IMR-90 (cell line): Measurements from ENCODE around the gene SEPTIN2. TPM values are rescaled to one million over a fixed set of nuclear protein-coding genes. Genes with fewer than 3 reads are reported as not detected.

Experiments used
- ATAC-seq: fragments of 200-7000 bp; cut with Tn5 transposase; 2 replicates; pipeline ENCODE4 v1.9.1; 2020; ENCODE audit warnings: low read depth, mild to moderate bottlenecking, moderate library complexity
- BruUV-seq: library from RNA; stranded (reverse); fragments of 400-500 nt; replicated peaks from 2 replicates; lab custom pipeline; 2021; lab: Mats Ljungman, UMichigan
- CTCF ChIA-PET: fragments of 300-600 bp; formaldehyde crosslinking; extraction: SDS; loops from one replicate; lab custom pipeline; 2021; ENCODE audit warnings: antibody characterized with exemption; lab: Yijun Ruan, JAX
- POLR2A ChIA-PET: fragments of 300-600 bp; sonication (Branson Sonifier 250); formaldehyde crosslinking; loops from one replicate; lab custom pipeline; 2022; ENCODE audit warnings: antibody characterized with exemption; ENCODE audit not compliant: unreplicated experiment; lab: Charles Lee
- DNase-seq: peaks from one replicate; pipeline ENCODE4 v3.0.0; 2013
- H2AFZ ChIP-seq: replicated peaks from 2 replicates; pipeline ENCODE3; 2013; ENCODE audit warnings: low read length, mild to moderate bottlenecking; ENCODE audit not compliant: poor library complexity
- H2AK5ac ChIP-seq: 2 replicates; pipeline ENCODE4 v1.6.1; 2013; ENCODE audit warnings: low read depth, low read length, inconsistent platforms
- H2AK9ac ChIP-seq: replicated peaks from 2 replicates; pipeline ENCODE3; 2013; ENCODE audit warnings: mild to moderate bottlenecking, low read depth, low read length, moderate library complexity; ENCODE audit not compliant: poor library complexity
- H2BK120ac ChIP-seq: 2 replicates; pipeline ENCODE4 v1.6.1; 2013; ENCODE audit warnings: low read depth, low read length, inconsistent platforms
- H2BK15ac ChIP-seq: 3 replicates; pipeline ENCODE4 v1.6.1; 2013; ENCODE audit warnings: low read depth, low read length, inconsistent platforms
- H2BK20ac ChIP-seq: 2 replicates; pipeline ENCODE4 v1.6.1; 2013; ENCODE audit warnings: low read depth, mild to moderate bottlenecking, inconsistent platforms, low read length, moderate library complexity
- H2BK5ac ChIP-seq: 2 replicates; pipeline ENCODE4 v1.6.1; 2013; ENCODE audit warnings: mild to moderate bottlenecking, low read depth, low read length, inconsistent platforms; ENCODE audit not compliant: poor library complexity, severe bottlenecking
- H3K14ac ChIP-seq: replicated peaks from 2 replicates; pipeline ENCODE4 v1.6.1; 2013; ENCODE audit warnings: low read depth, low read length, inconsistent platforms
- H3K18ac ChIP-seq: 2 replicates; pipeline ENCODE4 v1.6.1; 2013; ENCODE audit warnings: low read depth, low read length, control low read depth
- H3K23ac ChIP-seq: 2 replicates; pipeline ENCODE4 v1.6.1; 2013; ENCODE audit warnings: low read depth, low read length, inconsistent platforms
- H3K27ac ChIP-seq: 2 replicates; pipeline ENCODE4 v1.5.1; 2013; ENCODE audit warnings: mild to moderate bottlenecking, control low read depth, low read length; ENCODE audit not compliant: insufficient read depth
- H3K27me3 ChIP-seq: 2 replicates; pipeline ENCODE4 v1.6.1; 2013; ENCODE audit warnings: low read length; ENCODE audit not compliant: control insufficient read depth, insufficient read depth
- H3K36me3 ChIP-seq: 2 replicates; pipeline ENCODE4 v1.6.1; 2013; ENCODE audit warnings: low read length, mixed read lengths; ENCODE audit not compliant: control insufficient read depth, insufficient read depth
- H3K4ac ChIP-seq: 2 replicates; pipeline ENCODE4 v1.6.1; 2013; ENCODE audit warnings: low read depth, low read length, inconsistent platforms
- H3K4me1 ChIP-seq: 2 replicates; pipeline ENCODE4 v1.6.1; 2013; ENCODE audit warnings: low read length, mixed read lengths; ENCODE audit not compliant: control insufficient read depth, insufficient read depth
- H3K4me2 ChIP-seq: 2 replicates; pipeline ENCODE4 v1.6.1; 2013; ENCODE audit warnings: low read depth, mild to moderate bottlenecking, control low read depth, low read length, moderate library complexity
- H3K4me3 ChIP-seq: 2 replicates; pipeline ENCODE4 v1.5.1; 2013; ENCODE audit warnings: low read depth, mild to moderate bottlenecking, control low read depth, low read length, moderate library complexity; ENCODE audit not compliant: insufficient read depth
- H3K56ac ChIP-seq: 2 replicates; pipeline ENCODE4 v1.6.1; 2013; ENCODE audit warnings: low read length, inconsistent platforms; ENCODE audit not compliant: insufficient read depth; ENCODE audit errors: extremely low read depth
- H3K79me1 ChIP-seq, 2 experiments: 2 replicates each; pipeline ENCODE4 v1.6.1; 2013; ENCODE audit warnings: low read length in 2 of 2, inconsistent platforms in 1 of 2, low read depth in 1 of 2
- H3K9ac ChIP-seq: 2 replicates; pipeline ENCODE4 v1.6.1; 2013; ENCODE audit warnings: low read depth, low read length, control low read depth
- H3K9me1 ChIP-seq: 2 replicates; pipeline ENCODE4 v1.6.1; 2013; ENCODE audit warnings: low read length, inconsistent platforms; ENCODE audit not compliant: insufficient read depth
- H3K9me3 ChIP-seq: 2 replicates; pipeline ENCODE4 v1.6.1; 2013; ENCODE audit warnings: low read length; ENCODE audit not compliant: control insufficient read depth, insufficient read depth
- H4K20me1 ChIP-seq: 2 replicates; pipeline ENCODE4 v1.6.1; 2013; ENCODE audit warnings: low read length, inconsistent platforms; ENCODE audit not compliant: insufficient read depth
- H4K5ac ChIP-seq: 2 replicates; pipeline ENCODE4 v1.6.1; 2013; ENCODE audit warnings: mild to moderate bottlenecking, low read depth, low read length, control low read depth
- H4K8ac ChIP-seq, 2 experiments: 2 replicates each; pipeline ENCODE4 v1.6.1; 2013; ENCODE audit warnings: low read depth in 2 of 2, low read length in 2 of 2, control low read depth in 1 of 2, inconsistent platforms in 1 of 2
- H4K91ac ChIP-seq: 2 replicates; pipeline ENCODE4 v1.6.1; 2013; ENCODE audit warnings: low read depth, low read length, inconsistent platforms; ENCODE audit not compliant: insufficient read depth
- BHLHE40 ChIP-seq: fragments of 150-350 bp; IDR thresholded peaks from 2 replicates; pipeline ENCODE4 v1.6.1; 2016; ENCODE audit warnings: mild to moderate bottlenecking, low read depth, low read length
- CEBPB ChIP-seq: IDR thresholded peaks from 2 replicates; pipeline ENCODE4 v1.6.1; 2012; ENCODE audit warnings: low read depth, low read length, improper control_type of control experiment
- CHD1 ChIP-seq: IDR thresholded peaks from 2 replicates; pipeline ENCODE4 v1.6.1; 2012; ENCODE audit warnings: low read depth, low read length, improper control_type of control experiment
- CTCF ChIP-seq: conservative IDR thresholded peaks from 2 replicates; pipeline ENCODE4 v1.5.1; 2012; ENCODE audit warnings: mild to moderate bottlenecking, low read depth, low read length, improper control_type of control experiment
- ELK1 ChIP-seq: fragments of 150-350 bp; IDR thresholded peaks from 2 replicates; pipeline ENCODE4 v1.6.1; 2016; ENCODE audit warnings: low read depth, mild to moderate bottlenecking, low read length, moderate library complexity, borderline replicate concordance
- FOS ChIP-seq: fragments of 150-350 bp; IDR thresholded peaks from 2 replicates; pipeline ENCODE4 v1.6.1; 2016; ENCODE audit warnings: low read depth, low read length
- MXI1 ChIP-seq: IDR thresholded peaks from 2 replicates; pipeline ENCODE4 v1.6.1; 2012; ENCODE audit warnings: low read depth, mild to moderate bottlenecking, low read length, moderate library complexity, borderline replicate concordance
- NFE2L2 ChIP-seq: fragments of 150-350 bp; IDR thresholded peaks from 2 replicates; pipeline ENCODE4 v1.6.1; 2016; ENCODE audit warnings: low read depth, mild to moderate bottlenecking, low read length
- POLR2A ChIP-seq: IDR thresholded peaks from 2 replicates; pipeline ENCODE4 v1.6.1; 2012; ENCODE audit warnings: mild to moderate bottlenecking, low read depth, low read length
- RAD21 ChIP-seq: IDR thresholded peaks from 2 replicates; pipeline ENCODE4 v1.6.1; 2012; ENCODE audit warnings: low read length, improper control_type of control experiment
- RFX5 ChIP-seq: IDR thresholded peaks from 2 replicates; pipeline ENCODE4 v1.8.0; 2012; ENCODE audit warnings: low read depth, mild to moderate bottlenecking, low read length, moderate library complexity
- SMC3 ChIP-seq: fragments of 150-350 bp; IDR thresholded peaks from 2 replicates; pipeline ENCODE4 v1.6.1; 2016; ENCODE audit warnings: low read depth, mild to moderate bottlenecking, antibody characterized with exemption, low read length, moderate library complexity
- WGBS, 2 experiments: methylation state at CpG; one replicate each; pipeline versions ENCODE4 v1.1.5 to v1.1.7; 2013; ENCODE audit warnings: missing lambda C conversion rate in 2 of 2; ENCODE audit not compliant: insufficient read length in 1 of 2; ENCODE audit errors: extremely low coverage in 2 of 2; 5-methylcytosine and 5-hydroxymethylcytosine counted together
- dilution Hi-C: fragments of 300-500 bp; cut with HindIII; formaldehyde crosslinking; loops from one replicate; pipeline ENCODE4 v1.14.3; 2018; ENCODE audit warnings: low sequenced_read_pairs; ENCODE audit not compliant: unreplicated experiment
- in situ Hi-C: fragments of 300-500 bp; cut with MboI; formaldehyde crosslinking; loops from 3 replicates; pipeline ENCODE4 v1.14.3; 2019; ENCODE audit warnings: low sequenced_read_pairs, inconsistent platforms, mixed read lengths
- intact Hi-C: fragments of 100-400 bp; cut with micrococcal nuclease; formaldehyde crosslinking; loops from 2 replicates; pipeline ENCODE4 v1.10.0; 2022
- polyA plus RNA-seq, 3 experiments: library from polyadenylated mRNA; depleted of rRNA; stranded (reverse); fragments of >200 nt; gene quantifications; 2 replicates each; pipeline ENCODE4 v1.2.3, GENCODE V29; 2012; ENCODE audit warnings: low replicate concordance in 1 of 3
- total RNA-seq: library from RNA; depleted of rRNA; stranded (reverse); fragments of >200 nt; gene quantifications from 2 replicates; pipeline ENCODE4 v1.2.3, GENCODE V29; 2012

The SEPTIN2 gene
- total and polyA plus RNA-seq, 2 of the 4 experiments (the other 2 are of a cell fraction) = 420 to 504 TPM

- dilution Hi-C loops = no loop called here
- no TSS peak for BruUV-seq
- Histone ChIP-seq H2AFZ (no peak overlapping the region), H2BK120ac (no peak overlapping the region), H3K9me3 (no peaks in the 10 kb centered on the region), H2BK5ac (no peak overlapping the region), H3K4me1 (peaks cover 9% of the 10 kb centered on the region), H3K4me2 (no peak overlapping the region), H3K9me1 (peaks cover 26% of the 10 kb centered on the region), H3K4ac (no peak overlapping the region), H3K27me3 (no peaks in the 10 kb centered on the region), H4K8ac (no peak overlapping the region), H2AK5ac (no peak overlapping the region), H3K18ac (no peak overlapping the region), H4K91ac (no peak overlapping the region), H4K20me1 (peaks cover 44% of the 10 kb centered on the region), H3K9ac (no peak overlapping the region), H3K79me1 (peaks cover 30 to 58% of the 10 kb centered on the region in 2 experiments), H3K27ac (no peak overlapping the region), H2AK9ac (no peak overlapping the region), H3K23ac (no peak overlapping the region), H3K56ac (no peak overlapping the region), H2BK15ac (no peak overlapping the region), H3K14ac (no peak overlapping the region), H2BK20ac (no peak overlapping the region), H4K5ac (no peak overlapping the region), H3K36me3 (peaks cover 10% of the 10 kb centered on the region), H3K4me3 (no peak overlapping the region)
- in situ Hi-C loops = no loop called here
- ChIA-PET CTCF (no interaction called here), POLR2A (no interaction called here)
- WGBS, 2 experiments = no CpG with 5 or more reads among the region's 5 CpGs
- DNase-seq (no peak), ATAC-seq (no peak)
- intact Hi-C loops = loop anchor here (5.0 kb wide), 3 partner anchors 199 to 299 kb away; partner anchors contain the start of genes ATG4B, BOK and THAP4
- TF ChIP-seq POLR2A = no peak
- no peak for TF ChIP-seq CEBPB
- no peak for TF ChIP-seq RFX5
- TF ChIP-seq SMC3 = no peak
- TF ChIP-seq RAD21 = no peak
- no peak for TF ChIP-seq CHD1
- no peak for TF ChIP-seq ELK1
- TF ChIP-seq NFE2L2 = no peak
- TF ChIP-seq MXI1 = no peak
- TF ChIP-seq FOS = no peak
- no peak for TF ChIP-seq CTCF
- TF ChIP-seq BHLHE40 = no peak
Measured at GRCh38 chr2:241358470-241358869, 42.7 kb downstream of the SEPTIN2 start.
